Caco-2 (cell line): ENCODE data around the gene LYPD1. TPM values are rescaled to one million over a fixed set of nuclear protein-coding genes. Genes with fewer than 3 reads are reported as not detected.
A peak's percentile ranks its signal among the peaks of the same experiment; 100 is the strongest.

Experiments
- Bru-seq: library from RNA; stranded (reverse); fragments of 400-500 nt; gene quantifications from one replicate; lab custom pipeline; 2021; lab: Mats Ljungman, UMichigan
- BruChase-seq, 2 experiments: library from RNA; stranded (reverse); fragments of 400-500 nt; gene quantifications; one replicate each; lab custom pipeline; 2021; lab: Mats Ljungman, UMichigan
- BruUV-seq: library from RNA; stranded (reverse); fragments of 400-500 nt; replicated peaks from 2 replicates; lab custom pipeline; 2021; lab: Mats Ljungman, UMichigan
- CTCF ChIA-PET: fragments of 300-600 bp; sonication (Branson Sonifier 250); formaldehyde crosslinking; loops from one replicate; lab custom pipeline; 2022; ENCODE audit warnings: antibody characterized with exemption; lab: Charles Lee
- POLR2A ChIA-PET: fragments of 300-600 bp; sonication (Branson Sonifier 250); formaldehyde crosslinking; loops from one replicate; lab custom pipeline; 2022; ENCODE audit warnings: antibody characterized with exemption; lab: Charles Lee
- DNase-seq, 2 experiments: peaks; one replicate each; pipeline versions ENCODE4 v3.0.0 to v3.0.0-alpha.2; 2020 to 2022
- H3K27me3 ChIP-seq: replicated peaks from 2 replicates; pipeline ENCODE4 v1.6.0; 2011; ENCODE audit warnings: low read length; ENCODE audit not compliant: control insufficient read depth, insufficient read depth
- H3K36me3 ChIP-seq: 2 replicates; pipeline ENCODE4 v1.5.1; 2011; ENCODE audit warnings: low read length; ENCODE audit not compliant: control insufficient read depth, insufficient read depth
- H3K4me1 ChIP-seq: fragments of 250-450 bp; sonication (Bioruptor Pico); 2 replicates; pipeline ENCODE4 v1.5.1; 2020; ENCODE audit warnings: mild to moderate bottlenecking
- H3K4me3 ChIP-seq: 2 replicates; pipeline ENCODE4 v1.5.1; 2011; ENCODE audit warnings: low read depth, mild to moderate bottlenecking, control low read depth, low read length
- H3K9me3 ChIP-seq: fragments of 250-450 bp; sonication (Bioruptor Pico); 2 replicates; pipeline ENCODE4 v1.5.1; 2020; ENCODE audit warnings: mild to moderate bottlenecking, moderate library complexity
- H3K27ac Mint-ChIP-seq: one replicate; pipeline ENCODE4 v1.8.0; 2022; ENCODE audit warnings: mixed read lengths; ENCODE audit not compliant: unreplicated experiment
- H3K27me3 Mint-ChIP-seq: one replicate; pipeline ENCODE4 v1.8.0; 2022; ENCODE audit warnings: mixed read lengths; ENCODE audit not compliant: insufficient read depth, unreplicated experiment
- H3K36me3 Mint-ChIP-seq: one replicate; pipeline ENCODE4 v1.8.0; 2022; ENCODE audit warnings: mild to moderate bottlenecking, mixed read lengths; ENCODE audit not compliant: insufficient read depth, unreplicated experiment
- H3K4me1 Mint-ChIP-seq: one replicate; pipeline ENCODE4 v1.8.0; 2022; ENCODE audit warnings: low read depth, mixed read lengths; ENCODE audit not compliant: unreplicated experiment
- H3K4me3 Mint-ChIP-seq: one replicate; pipeline ENCODE4 v1.8.0; 2022; ENCODE audit warnings: mild to moderate bottlenecking, moderate library complexity, mixed read lengths; ENCODE audit not compliant: unreplicated experiment
- H3K9me3 Mint-ChIP-seq: one replicate; pipeline ENCODE4 v1.8.0; 2022; ENCODE audit warnings: mixed read lengths; ENCODE audit not compliant: unreplicated experiment
- CTCF ChIP-seq, 2 experiments: fragments of 200-600 bp in 1 of 2; IDR thresholded peaks; 1 replicate in 1 of 2; 2 replicates in 1 of 2; pipeline versions ENCODE4 v1.5.1 to v1.8.0; 2011 to 2022; ENCODE audit warnings: antibody characterized with exemption in 1 of 2, control low read depth in 1 of 2, inconsistent platforms in 1 of 2, low read depth in 1 of 2, low read length in 1 of 2, mild to moderate bottlenecking in 1 of 2, moderate library complexity in 1 of 2; ENCODE audit not compliant: insufficient read depth in 1 of 2, severe bottlenecking in 1 of 2, unreplicated experiment in 1 of 2
- intact Hi-C: fragments of 100-400 bp; cut with micrococcal nuclease; formaldehyde crosslinking; loops from one replicate; pipeline ENCODE4 v1.10.0; 2022; ENCODE audit not compliant: unreplicated experiment
- long read RNA-seq: library from polyadenylated mRNA; stranded (forward); transcript quantifications from one replicate; pipeline ENCODE4 v2.0.0, GENCODE V29; 2022
- total RNA-seq: library from RNA; stranded (reverse); gene quantifications from 2 replicates; pipeline ENCODE4 v1.2.3, GENCODE V29; 2022

LYPD1 gene, protein sequence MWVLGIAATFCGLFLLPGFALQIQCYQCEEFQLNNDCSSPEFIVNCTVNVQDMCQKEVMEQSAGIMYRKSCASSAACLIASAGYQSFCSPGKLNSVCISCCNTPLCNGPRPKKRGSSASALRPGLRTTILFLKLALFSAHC
- total RNA-seq (15.8 and 18.2 TPM in 2 replicates), Bru-seq, nascent RNA (percentile 58 among the genes with signal in this experiment), BruChase-seq, experiment 1, labeled RNA remaining after a 2-hour chase (percentile 52 among the genes with signal in this experiment), BruChase-seq, experiment 2, labeled RNA remaining after a 6-hour chase (percentile 55 among the genes with signal in this experiment)
- long read RNA-seq, transcript LYPD1-202 (3 exons, 1,891 nt) = major isoform, 28 of 43 reads
- long read RNA-seq, partial matches to known transcripts = 1 of 43 reads
- long read RNA-seq, other reads (novel, unspliced or antisense) = 14 of 43 reads

GRCh38 chr2:132669908-132670495 lies at the start of gene LYPD1:
TSS of gene LYPD1 (minus strand) at chr2:132670205. CDS start at chr2:132669932, 273 bp downstream.
- no peaks in the 10 kb centered on the region for H3K27me3 Mint-ChIP-seq
- Histone ChIP-seq H3K27me3 (no peaks in the 10 kb centered on the region; the same call in 1 of the 2 replicates), H3K4me3 (peak within 1 kb of the TSS; percentile 53), H3K9me3 (no peaks in the 10 kb centered on the region), H3K36me3 (no peaks in the 10 kb centered on the region), H3K4me1 (peaks cover 11% of the 10 kb centered on the region)
- no peaks in the 10 kb centered on the region for H3K9me3 Mint-ChIP-seq
- peaks cover 11% of the 10 kb centered on the region for H3K36me3 Mint-ChIP-seq
- peak within 1 kb of the TSS; percentile 74 for H3K4me3 Mint-ChIP-seq
- intact Hi-C loops = loop anchor here (1.0 to 10.0 kb wide), 8 partner anchors 123 to 501 kb away; partner anchors contain the start of gene GPR39
- no peak for TF ChIP-seq CTCF (IDR thresholded peaks at IDR 0.05; ENCODE audit: insufficient read depth in 1 of 2, low read depth in 1 of 2, low read length in 1 of 2, severe bottlenecking in 1 of 2, unreplicated experiment in 1 of 2)
- ChIA-PET CTCF (interaction anchor here (0.8 to 1.3 kb wide), 2 partner anchors 27 to 402 kb away, joined by 4 to 5 read pairs; no protein-coding TSS in a partner anchor), POLR2A (no interaction called here)
- peak; percentile 42 to 55 for DNase-seq
- BruUV-seq = no TSS peak
- H3K4me1 Mint-ChIP-seq = peaks cover 9% of the 10 kb centered on the region
- no peak within 1 kb of the TSS for H3K27ac Mint-ChIP-seq

- BruUV-seq = no TSS peak
Measured at GRCh38 chr2:132719480-132719879, 49.5 kb upstream of the LYPD1 start.

More at GRCh38 chr2:132719480-132719879, 49.5 kb upstream of the LYPD1 start:
- CTCF ChIA-PET = no interaction called here
- H3K27me3 ChIP-seq = no peaks in the 10 kb centered on the region
- Mint-ChIP-seq H3K27me3 (peaks cover 3% of the 10 kb centered on the region), H3K36me3 (no peaks in the 10 kb centered on the region), H3K4me1 (no peaks in the 10 kb centered on the region), H3K4me3 (no peak overlapping the region), H3K27ac (no peak overlapping the region), H3K9me3 (no peaks in the 10 kb centered on the region)
- POLR2A ChIA-PET = no interaction called here
- no peak for TF ChIP-seq CTCF (IDR thresholded peaks at IDR 0.05; ENCODE audit: insufficient read depth in 1 of 2, low read depth in 1 of 2, low read length in 1 of 2, severe bottlenecking in 1 of 2, unreplicated experiment in 1 of 2)
- no peaks in the 10 kb centered on the region for H3K9me3 ChIP-seq
- H3K4me1 ChIP-seq = no peaks in the 10 kb centered on the region
- intact Hi-C loops = no loop called here
- no peak overlapping the region for H3K4me3 ChIP-seq
- DNase-seq = no peak
- H3K36me3 ChIP-seq = no peaks in the 10 kb centered on the region
